ENCODE measurements around the gene LMX1B.

The LMX1B gene

GRCh38 chr9:126636983-126637798 lies 23.5 kb downstream of the LMX1B start:
- no peak overlapping the region for H3K27ac ChIP-seq
- TF ChIP-seq ZFX (IDR thresholded peaks at IDR 0.05; ENCODE audit: borderline replicate concordance), result no peak
- no peak for TF ChIP-seq CTCF (IDR thresholded peaks at IDR 0.05)

- H3K27ac ChIP-seq, result no peak overlapping the region
- TF ChIP-seq ZFX (IDR thresholded peaks at IDR 0.05; ENCODE audit: borderline replicate concordance), result no peak
- no peak for TF ChIP-seq CTCF (IDR thresholded peaks at IDR 0.05)
Measured at GRCh38 chr9:126638571-126639132, 24.9 kb downstream of the LMX1B start.

GRCh38 chr9:126639318-126640000 lies 25.7 kb downstream of the LMX1B start:
- TF ChIP-seq ZFX (IDR thresholded peaks at IDR 0.05; ENCODE audit: borderline replicate concordance) (no peak), CTCF (IDR thresholded peaks at IDR 0.05) (no peak)
- no peak overlapping the region for H3K27ac ChIP-seq

- TF ChIP-seq CTCF (IDR thresholded peaks at IDR 0.05), result no peak
- no peak for TF ChIP-seq ZFX (IDR thresholded peaks at IDR 0.05; ENCODE audit: borderline replicate concordance)
- H3K27ac ChIP-seq, result no peak overlapping the region
Measured at GRCh38 chr9:126641118-126641851, 27.6 kb downstream of the LMX1B start.

- TF ChIP-seq ZFX (IDR thresholded peaks at IDR 0.05; ENCODE audit: borderline replicate concordance) (no peak), CTCF (IDR thresholded peaks at IDR 0.05) (no peak)
- H3K27ac ChIP-seq, result no peak overlapping the region
Measured at GRCh38 chr9:126642010-126642744, 28.4 kb downstream of the LMX1B start.

- H3K27ac ChIP-seq, result no peak overlapping the region
- TF ChIP-seq CTCF (IDR thresholded peaks at IDR 0.05) (no peak), ZFX (IDR thresholded peaks at IDR 0.05; ENCODE audit: borderline replicate concordance) (no peak)
Measured at GRCh38 chr9:126642839-126643238, 29.1 kb downstream of the LMX1B start.
